AG20443 (cell line): ENCODE data around the gene USP2.

Experiments used
- DNase-seq: peaks from one replicate; pipeline ENCODE4 v3.0.0; 2012; ENCODE audit warnings: low spot score, mixed read lengths

USP2 gene

GRCh38 chr11:119341222-119342022, 40.1 kb downstream of the USP2 start:
- DNase-seq, result no peak

DNA sequence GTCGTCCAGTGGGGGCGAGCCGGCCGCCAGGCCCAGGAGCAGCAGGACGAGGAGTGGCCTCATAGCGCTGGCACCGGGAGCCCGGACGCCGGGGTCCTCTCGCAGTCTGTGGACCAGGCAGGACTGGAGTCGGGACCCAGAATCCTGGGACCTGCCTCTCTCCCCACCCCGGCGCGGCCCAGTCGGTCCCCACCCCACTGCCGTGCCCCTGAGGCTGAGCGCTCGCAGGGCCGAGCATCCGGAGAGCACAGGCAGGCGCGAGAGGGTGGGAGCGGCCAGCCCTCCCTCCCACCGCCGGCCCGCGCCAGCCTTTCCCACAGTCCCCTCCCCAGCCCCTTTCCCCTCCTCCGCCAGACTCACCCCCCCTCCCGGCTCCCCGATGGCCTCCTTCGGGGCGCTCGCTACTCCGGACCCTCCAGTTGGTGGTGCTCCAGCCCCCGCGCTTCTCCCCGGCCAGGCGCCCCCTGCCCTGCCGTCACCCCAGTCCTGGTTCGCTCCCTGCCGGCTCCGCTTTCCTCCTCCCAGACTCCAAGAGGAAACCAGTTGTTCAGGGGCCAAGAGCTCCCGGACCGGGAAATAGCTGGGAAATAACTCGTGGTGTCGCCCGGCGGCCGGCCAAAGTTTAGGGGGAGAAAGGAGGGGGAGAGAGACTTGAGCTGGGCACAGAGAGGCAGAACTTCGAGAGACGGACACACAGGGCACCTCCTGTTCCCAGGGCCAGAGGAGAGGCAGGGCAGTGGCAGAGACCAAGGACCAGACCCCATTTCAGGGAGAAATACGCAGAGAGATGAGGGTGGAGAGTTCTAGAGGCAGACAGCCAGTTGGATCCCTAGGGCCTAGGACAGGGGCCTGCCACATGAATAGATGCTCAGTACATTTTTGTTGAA, 40.9 kb downstream of the USP2 start, which contains the start of gene C1QTNF5:
Gene C1QTNF5, minus strand, starts transcription at position 549 of the 887 bp plus-strand sequence. Its CDS starts 486 bp downstream, at position 63.
- DNase-seq, result peak; percentile 85

GRCh38 chr11:119339589-119340334, 41.7 kb downstream of the USP2 start:
- DNase-seq, result peak; percentile 93

DNA sequence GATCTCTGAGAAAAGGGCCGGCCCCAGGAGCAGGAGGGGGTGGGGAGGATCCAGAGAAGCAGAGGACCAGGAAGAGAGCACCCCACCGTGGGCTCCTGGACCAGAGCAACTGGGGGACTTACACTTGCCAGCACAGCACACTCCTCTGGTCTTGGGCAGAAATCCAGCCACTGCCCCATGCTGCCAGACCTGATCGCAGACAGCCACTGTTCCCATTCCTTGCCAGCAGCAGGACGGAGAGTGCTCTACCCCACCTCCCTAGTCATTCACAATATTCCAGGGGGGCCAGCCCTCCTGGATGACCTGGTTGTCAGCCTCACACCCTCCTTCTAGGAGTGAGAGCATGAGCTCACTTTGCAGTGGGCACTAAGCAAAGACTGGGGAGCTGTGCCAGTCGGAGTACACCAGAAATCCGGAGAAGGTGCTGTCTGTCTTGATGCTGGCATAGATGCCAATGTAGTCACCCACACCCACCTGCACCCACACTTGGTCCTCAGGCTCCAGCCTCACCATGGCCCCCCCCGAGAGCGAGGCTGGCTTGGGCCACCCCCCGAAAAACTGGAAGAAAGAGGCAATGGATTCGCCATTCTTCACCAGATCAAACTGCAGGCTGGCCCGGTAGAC, 42.4 kb downstream of the USP2 start:
- no peak for DNase-seq

DNA sequence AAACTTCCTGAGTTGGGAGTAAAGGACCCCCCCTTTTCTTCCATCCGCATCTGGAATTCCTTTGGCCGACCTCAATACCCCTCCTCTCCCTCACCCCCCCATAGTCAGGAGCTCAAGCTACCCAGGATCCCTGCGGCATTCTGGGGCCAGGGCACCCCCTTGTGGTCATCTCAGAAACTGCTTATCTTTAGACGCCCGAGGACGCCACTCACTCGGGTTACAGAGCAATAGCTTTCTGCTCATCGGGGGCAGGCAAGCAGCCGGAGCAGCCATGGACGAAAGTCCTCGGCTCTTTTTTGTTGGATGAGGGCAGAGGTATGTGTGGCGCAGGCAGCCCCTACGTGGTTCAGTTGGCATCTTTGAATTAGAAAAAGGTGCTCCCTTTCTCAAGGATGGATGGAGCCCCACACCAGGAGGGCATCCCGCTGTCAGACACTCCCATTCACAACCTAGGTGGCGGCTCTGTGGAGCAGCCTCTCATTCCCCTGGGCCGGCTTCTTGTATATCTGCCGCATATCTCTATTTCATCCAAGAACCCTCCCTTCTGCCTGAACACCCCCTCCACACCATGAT, 43.1 kb downstream of the USP2 start:
- DNase-seq, result peak; percentile 84

DNA sequence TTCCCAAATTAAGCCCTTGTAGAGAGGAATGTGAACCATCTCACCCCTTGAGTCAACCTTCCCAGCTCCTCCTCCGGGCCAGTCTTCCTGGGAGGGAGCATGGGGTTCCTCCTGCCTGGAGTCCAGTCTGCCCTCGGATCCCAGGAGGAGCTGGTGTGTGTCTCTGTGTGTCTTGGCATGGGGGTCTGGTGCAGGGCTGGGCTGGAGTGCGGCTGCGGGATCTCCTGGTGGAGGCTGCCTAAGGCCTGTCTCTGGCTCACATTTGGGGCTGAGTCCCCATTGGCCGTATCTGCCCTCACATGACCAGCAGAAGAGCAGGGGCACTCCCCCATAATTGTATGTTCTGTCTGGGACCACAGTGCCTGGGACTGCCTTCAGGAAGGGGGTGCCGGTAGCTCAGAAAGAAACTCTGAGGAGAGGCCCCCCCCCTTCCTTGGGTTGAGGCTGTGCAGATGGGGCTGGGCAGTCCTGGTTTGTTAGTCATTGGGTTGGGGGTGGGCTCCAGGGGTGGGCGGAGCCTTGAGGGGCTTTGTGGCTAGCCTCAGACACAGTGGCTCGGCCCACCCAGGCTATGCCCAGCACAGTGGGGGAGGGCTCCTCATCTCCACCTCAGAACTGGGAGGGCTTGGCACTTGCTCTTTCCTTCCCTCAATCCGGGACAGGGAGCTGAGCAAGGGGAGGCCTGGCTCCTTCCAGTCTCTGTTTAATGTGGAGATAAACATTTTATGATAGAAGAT, 43.7 kb downstream of the USP2 start:
- DNase-seq, result peak; percentile 64

DNA sequence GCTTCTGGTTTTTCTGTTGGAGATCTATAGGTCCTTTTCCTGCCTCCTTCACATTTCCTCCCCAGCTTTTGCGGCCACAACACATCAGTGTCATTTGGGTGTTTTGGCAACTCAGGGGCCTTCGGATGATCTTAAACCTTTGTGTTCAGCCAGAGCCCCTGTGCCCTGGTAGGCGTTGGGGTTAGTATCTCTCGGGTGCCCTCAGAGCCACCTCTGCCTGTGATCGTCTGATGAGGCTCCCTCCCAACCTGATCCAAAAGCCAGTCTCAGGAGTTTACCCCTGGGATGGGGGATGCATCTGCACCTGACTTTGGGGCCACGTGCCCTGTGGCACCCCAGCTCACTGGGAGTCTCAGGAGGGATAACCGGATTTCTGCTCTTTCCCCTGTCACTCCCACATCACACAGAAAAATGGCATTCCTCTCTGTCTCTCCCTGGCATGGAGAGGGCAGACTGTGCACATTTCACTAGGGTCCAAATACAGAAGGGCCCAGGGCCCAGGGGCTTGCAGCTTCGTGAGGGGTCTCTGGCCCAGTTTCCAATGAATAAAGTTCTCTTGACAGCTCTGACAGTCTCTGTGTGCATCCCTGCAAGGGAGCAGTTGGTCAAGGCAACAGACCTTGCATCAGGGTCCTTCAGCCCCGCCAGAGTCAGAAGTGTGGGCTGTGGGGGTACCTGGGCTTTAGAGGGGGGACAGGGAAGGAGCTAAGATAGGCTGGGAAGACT, 44.6 kb downstream of the USP2 start:
- DNase-seq, result no peak

DNA sequence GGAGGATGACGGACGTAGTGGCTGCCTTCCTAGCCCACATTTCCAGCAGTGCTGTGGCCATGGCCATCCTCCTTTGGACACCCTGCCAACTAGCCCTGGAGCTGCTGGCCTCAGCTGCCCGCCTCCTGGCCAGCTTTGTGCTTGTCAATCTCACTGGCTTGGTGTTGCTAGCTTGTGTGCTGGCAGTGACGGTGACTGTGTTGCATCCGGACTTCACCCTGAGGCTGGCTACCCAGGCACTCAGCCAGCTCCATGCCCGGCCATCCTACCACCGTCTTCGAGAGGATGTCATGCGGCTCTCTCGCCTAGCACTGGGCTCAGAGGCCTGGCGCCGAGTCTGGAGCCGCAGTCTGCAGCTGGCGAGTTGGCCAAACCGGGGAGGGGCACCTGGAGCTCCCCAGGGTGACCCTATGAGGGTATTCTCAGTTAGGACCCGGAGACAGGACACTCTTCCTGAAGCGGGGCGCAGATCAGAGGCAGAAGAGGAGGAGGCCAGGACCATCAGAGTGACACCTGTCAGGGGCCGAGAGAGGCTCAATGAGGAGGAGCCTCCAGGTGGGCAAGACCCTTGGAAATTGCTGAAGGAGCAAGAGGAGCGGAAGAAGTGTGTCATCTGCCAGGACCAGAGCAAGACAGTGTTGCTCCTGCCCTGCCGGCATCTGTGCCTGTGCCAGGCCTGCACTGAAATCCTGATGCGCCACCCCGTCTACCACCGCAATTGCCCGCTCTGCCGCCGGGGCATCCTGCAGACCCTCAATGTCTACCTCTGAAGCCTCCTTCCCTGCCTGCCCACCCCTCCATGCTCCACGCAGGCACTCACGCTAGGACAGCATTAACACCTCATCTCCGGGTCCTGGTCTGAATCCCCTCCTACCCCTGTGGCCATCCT, 45.6 kb downstream of the USP2 start:
- no peak for DNase-seq

DNA sequence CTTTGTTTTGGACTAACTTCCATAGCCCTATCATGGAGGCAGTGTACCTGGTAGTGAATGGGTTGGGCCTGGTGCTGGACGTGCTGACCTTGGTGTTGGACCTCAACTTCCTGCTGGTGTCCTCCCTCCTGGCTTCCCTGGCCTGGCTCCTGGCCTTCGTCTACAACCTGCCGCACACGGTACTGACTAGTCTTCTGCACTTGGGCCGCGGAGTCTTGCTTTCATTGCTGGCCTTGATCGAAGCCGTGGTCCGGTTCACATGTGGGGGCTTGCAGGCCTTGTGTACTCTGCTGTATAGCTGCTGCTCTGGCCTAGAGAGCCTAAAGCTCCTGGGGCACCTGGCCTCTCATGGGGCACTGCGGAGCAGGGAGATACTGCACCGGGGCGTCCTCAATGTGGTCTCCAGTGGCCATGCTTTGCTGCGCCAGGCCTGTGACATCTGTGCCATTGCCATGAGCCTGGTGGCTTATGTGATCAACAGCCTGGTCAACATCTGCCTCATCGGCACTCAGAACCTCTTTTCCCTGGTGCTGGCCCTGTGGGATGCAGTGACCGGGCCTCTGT, 46.3 kb downstream of the USP2 start:
- DNase-seq, result no peak

- peak; percentile 98 for DNase-seq
Measured at GRCh38 chr11:119334174-119334930, 47.1 kb downstream of the USP2 start, which contains the start of gene RNF26. RNF26 (plus strand) TSS chr11:119334527; CDS start chr11:119335123, 596 bp downstream.

- DNase-seq, result no peak
Measured at GRCh38 chr11:119332111-119332765, 49.3 kb downstream of the USP2 start.

- DNase-seq, result no peak
Measured at GRCh38 chr11:119330237-119330636, 51.3 kb downstream of the USP2 start.

GRCh38 chr11:119329320-119329719, 52.2 kb downstream of the USP2 start:
- no peak for DNase-seq

GRCh38 chr11:119324189-119324588, 57.3 kb downstream of the USP2 start:
- DNase-seq, result no peak

- DNase-seq, result peak; percentile 73
Measured at GRCh38 chr11:119323532-119324033, 57.9 kb downstream of the USP2 start.

DNA sequence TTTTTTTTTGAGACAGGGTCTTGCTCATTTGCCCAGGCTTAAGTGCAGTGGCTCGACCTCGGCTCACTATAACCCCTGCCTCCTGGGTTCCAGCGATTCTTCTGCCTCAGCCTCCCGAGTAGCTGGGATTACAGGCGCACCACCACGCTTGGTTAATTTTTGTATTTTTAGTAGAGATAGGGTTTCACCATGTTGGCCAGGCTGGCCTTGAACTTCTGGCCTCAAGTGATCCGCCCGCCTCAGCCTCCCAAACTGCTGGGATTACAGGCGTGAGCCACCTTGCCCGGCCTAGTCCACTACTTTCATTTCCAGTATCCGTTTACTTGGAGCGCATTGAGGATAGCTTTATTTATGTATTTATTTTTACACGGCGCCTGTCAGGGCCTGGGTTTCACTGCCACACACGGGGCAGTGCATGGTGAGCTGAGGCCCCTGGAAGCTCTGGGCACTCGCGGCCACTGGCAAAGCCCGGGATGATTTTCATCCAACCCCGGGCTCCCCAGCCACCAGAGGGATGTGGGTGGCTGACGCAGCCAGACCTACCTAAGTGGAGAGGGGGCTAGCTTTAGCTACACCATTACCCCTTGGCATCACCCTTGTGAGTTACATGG, 58.5 kb downstream of the USP2 start:
- DNase-seq, result no peak

- no peak for DNase-seq
Measured at GRCh38 chr11:119322360-119322739, 59.1 kb downstream of the USP2 start.
